ENCODE measurements around the gene ELF1. TPM values are rescaled to one million over a fixed set of nuclear protein-coding genes. Genes with fewer than 3 reads are reported as not detected.
A peak's percentile ranks its signal among the peaks of the same experiment; 100 is the strongest.
"Not testable (repeated sequence)": the region's sequence is repeated elsewhere in the genome, so short reads cannot be mapped to it uniquely, and the experiment has no call there.

ELF1 gene
- total RNA-seq, 1 donor from 2014 or later: 33.9 TPM

DNA sequence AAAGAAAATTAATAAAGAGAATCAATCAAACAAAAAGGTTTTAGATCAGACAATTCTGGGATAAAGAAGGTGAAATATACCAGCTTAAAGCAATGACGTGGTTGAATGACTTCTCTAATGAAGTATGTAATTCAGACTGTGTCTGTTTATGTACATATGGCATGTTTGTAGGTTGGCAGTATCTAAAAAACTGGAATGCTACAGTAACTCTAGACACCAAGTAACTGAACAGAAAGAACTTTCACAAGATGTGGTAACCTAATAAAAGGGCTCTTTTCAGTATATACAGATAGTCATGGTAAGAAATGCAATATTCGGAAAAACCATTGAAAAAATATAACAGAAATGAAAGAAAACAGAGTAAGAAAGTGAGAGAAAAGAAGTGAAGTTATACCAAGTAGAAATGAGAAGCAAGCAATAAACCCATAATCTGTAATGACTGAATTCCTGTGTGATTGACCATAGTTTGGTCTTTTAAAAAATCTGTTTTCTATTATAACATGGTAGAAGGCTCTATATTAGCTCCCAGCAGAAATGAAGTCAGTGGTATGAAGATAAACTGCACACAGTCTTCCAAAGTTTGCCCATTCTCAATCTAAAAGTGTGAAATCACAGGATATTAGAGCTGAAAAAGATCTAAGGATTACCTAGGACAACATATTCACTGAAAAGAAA, 31.4 kb downstream of the ELF1 start:
- intact Hi-C loops (cut with DNase I): no loop called here
- DNase-seq (no peak), ATAC-seq (ENCODE audit: poor library complexity) (no peak)

DNA sequence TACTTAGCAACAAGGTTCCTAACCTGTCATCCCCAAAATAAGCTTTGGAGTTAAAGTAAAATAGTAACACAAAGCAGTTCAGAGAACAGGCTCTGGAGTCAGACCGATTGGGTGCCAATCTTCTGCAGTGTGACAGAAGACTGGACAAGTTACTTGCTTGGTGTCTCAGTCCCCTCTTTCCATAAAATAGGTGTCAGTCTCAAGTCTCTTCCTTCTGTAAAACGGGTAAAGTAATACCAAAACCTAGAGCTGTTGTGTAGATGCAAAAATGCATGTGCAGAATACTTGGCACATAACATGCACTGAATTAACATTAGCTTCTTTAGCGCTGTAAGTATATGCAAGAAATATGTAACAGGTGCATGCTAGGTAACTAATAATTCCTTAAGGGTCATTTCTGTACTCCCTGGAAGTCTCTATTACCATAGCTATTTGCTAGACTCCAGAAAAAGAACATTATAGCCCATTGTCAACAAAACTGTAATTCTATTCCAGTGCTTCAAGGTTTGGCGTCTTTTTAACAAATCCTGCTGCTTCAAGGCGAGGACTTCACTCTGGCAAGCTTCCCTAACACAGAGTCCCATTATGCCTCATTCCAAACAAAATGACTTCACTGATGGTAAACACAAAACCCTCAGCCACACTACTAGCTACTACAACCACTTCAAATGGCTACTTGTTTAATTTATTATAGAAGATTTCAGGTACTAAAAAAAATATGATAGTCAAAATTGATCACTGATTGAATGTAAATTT, 32.8 kb downstream of the ELF1 start:
- intact Hi-C loops (cut with DNase I): no loop called here
- DNase-seq (no peak), ATAC-seq (ENCODE audit: poor library complexity) (peak; percentile 47)

GRCh38 chr13:40985381-40986100, 33.6 kb downstream of the ELF1 start:
- no peak for DNase-seq
- no peak for ATAC-seq (ENCODE audit: poor library complexity)
- intact Hi-C loops (cut with DNase I): no loop called here

- DNase-seq (no peak), ATAC-seq (ENCODE audit: poor library complexity) (no peak)
- intact Hi-C loops (cut with DNase I): no loop called here
These were observed 34.3 kb downstream of the ELF1 start for GRCh38 chr13:40984668-40985366.

GRCh38 chr13:40983725-40984667, 35.1 kb downstream of the ELF1 start:
- no peak for DNase-seq
- no peak for ATAC-seq (ENCODE audit: poor library complexity)
- intact Hi-C loops (cut with DNase I): no loop called here

DNA sequence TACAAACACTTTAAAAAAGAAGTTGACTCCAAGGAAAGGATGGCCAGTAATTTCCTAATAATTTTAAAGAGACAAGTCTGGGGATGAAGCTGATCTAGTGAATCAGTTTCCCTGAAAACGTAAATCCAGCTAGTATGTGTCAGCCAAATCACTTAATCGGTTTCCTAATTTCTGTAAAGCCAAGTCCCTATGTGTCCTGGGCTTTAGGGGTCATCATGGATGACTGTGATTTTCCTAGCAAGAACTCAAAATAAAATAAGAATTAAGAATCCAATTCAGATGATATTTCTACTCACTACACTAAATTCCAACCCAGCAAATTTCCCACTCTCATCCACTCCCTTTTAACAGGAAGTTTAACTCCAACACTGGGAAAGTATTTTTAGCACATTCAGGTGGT, 35.9 kb downstream of the ELF1 start:
- ATAC-seq (ENCODE audit: poor library complexity) (no peak), DNase-seq (no peak)
- intact Hi-C loops (cut with DNase I): no loop called here

- DNase-seq: no peak
- intact Hi-C loops (cut with DNase I): no loop called here
- peak; percentile 71 for ATAC-seq (ENCODE audit: poor library complexity)
These were observed 36.3 kb downstream of the ELF1 start for GRCh38 chr13:40982772-40983171.

DNA sequence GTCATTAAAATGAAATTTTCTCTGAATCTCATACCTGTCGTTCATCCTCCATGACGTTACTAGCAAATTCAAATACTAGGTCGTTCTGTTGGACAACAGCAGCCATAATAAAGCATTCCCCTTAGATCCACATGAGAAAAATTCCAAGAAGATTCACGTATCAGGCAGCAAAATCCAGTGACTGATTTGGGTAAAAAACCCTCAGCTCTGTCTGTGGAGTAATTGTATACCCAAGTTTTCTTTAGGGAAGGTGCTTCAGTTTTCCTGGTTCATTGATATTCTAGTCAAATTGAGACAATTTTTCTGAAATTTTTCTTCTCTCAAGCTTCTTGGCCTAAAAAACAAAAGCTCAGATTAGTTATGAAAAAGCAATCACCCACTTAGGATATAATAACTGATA, 37.2 kb downstream of the ELF1 start:
- DNase-seq (no peak), ATAC-seq (ENCODE audit: poor library complexity) (no peak)
- intact Hi-C loops (cut with DNase I): no loop called here

GRCh38 chr13:40981361-40981760, 37.8 kb downstream of the ELF1 start:
- ATAC-seq (ENCODE audit: poor library complexity) (no peak), DNase-seq (no peak)
- intact Hi-C loops (cut with DNase I): no loop called here

GRCh38 chr13:40980461-40980860, 38.7 kb downstream of the ELF1 start:
- ATAC-seq (ENCODE audit: poor library complexity): no peak
- intact Hi-C loops (cut with DNase I): no loop called here
- no peak for DNase-seq

- intact Hi-C loops (cut with DNase I): no loop called here
- ATAC-seq (ENCODE audit: poor library complexity): no peak
These were observed 39.9 kb downstream of the ELF1 start for GRCh38 chr13:40979232-40979631.

GRCh38 chr13:40978109-40978508, 41.0 kb downstream of the ELF1 start:
- DNase-seq; ATAC-seq (ENCODE audit: poor library complexity); intact Hi-C loops (cut with DNase I): not testable (repeated sequence)

More at GRCh38 chr13:40979232-40979631, 39.9 kb downstream of the ELF1 start:
- DNase-seq: no peak

DNA sequence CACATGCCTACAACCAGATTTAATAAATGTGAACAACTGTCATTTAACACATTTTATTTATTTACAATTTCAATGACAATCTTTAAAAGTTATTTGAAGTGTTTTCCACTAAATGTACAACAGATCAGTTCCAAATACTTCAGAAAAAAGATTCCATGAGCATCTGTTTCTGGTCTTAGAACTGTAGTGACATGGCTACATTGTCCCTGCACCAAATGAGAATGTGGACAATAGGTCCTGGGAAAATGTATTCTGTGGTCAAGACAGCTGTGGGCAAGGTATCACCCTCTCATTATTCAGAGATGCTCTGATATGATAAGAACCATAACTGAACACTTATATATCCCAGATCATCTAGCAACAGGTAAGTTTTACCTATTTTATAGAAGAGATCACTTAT, 43.7 kb downstream of the ELF1 start:
- intact Hi-C loops (cut with DNase I): no loop called here
- no peak for ATAC-seq (ENCODE audit: poor library complexity)

GRCh38 chr13:40974460-40975407, 44.4 kb downstream of the ELF1 start:
- no peak for DNase-seq
- ATAC-seq (ENCODE audit: poor library complexity): peak; percentile 57
- intact Hi-C loops (cut with DNase I): no loop called here

More for the DNA sequence above, 43.7 kb downstream of the ELF1 start:
- no peak for DNase-seq

DNA sequence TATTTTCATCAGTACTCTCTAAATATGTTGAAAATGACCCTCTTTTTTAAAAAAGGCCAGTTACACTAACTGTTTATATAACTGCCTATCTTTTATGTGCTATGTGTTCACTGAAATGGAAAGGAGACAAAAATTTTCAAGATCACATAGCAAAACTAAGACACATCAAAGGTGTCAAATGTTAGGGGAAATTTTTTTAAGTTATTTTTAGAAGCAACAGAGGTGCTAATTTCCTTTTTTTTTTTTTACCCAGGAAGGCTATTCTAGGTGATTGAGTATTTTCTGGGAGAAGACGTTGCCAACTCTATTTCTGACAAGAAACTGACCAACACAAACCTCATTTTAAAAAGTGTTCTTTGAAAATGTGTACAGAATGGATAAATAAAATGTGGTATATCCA, 45.7 kb downstream of the ELF1 start:
- intact Hi-C loops (cut with DNase I): no loop called here
- DNase-seq (no peak), ATAC-seq (ENCODE audit: poor library complexity) (no peak)

GRCh38 chr13:40971321-40971720, 47.8 kb downstream of the ELF1 start:
- intact Hi-C loops (cut with DNase I): no loop called here
- ATAC-seq (ENCODE audit: poor library complexity) (no peak), DNase-seq (no peak)

- no peak for ATAC-seq (ENCODE audit: poor library complexity)
- intact Hi-C loops (cut with DNase I): no loop called here
These were observed 48.3 kb downstream of the ELF1 start for GRCh38 chr13:40970803-40971202.

More at GRCh38 chr13:40970803-40971202, 48.3 kb downstream of the ELF1 start:
- no peak for DNase-seq

Data from Right ventricle myocardium superior (tissue), 1 donor.